Measurements from ENCODE around the gene BCAN.
A peak's percentile ranks its signal among the peaks of the same experiment; 100 is the strongest.

The BCAN gene

DNA sequence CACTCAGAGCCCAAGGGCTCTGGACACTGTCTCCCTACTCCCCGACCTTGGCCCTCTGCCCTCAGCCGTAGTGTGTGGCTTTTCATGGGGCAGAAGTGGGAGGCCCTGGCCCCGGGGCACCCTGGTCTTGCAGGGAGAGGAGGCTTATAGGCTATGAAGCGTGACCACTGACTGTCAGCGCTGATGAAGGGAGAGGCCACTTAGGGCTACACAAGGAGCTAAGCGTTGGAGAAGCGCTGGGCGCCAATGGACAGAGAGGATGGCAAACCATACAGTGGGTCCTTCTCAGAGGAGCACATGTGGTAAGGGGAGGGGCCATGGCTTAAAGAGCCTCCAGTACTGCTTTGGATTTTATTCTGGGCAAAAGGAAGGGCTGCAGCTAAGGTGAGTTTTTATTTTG lies 55.6 kb downstream of the BCAN start:
- FAIRE-seq = peak; percentile 26
- peak; percentile 42 for DNase-seq (ENCODE audit: low spot score)

DNA sequence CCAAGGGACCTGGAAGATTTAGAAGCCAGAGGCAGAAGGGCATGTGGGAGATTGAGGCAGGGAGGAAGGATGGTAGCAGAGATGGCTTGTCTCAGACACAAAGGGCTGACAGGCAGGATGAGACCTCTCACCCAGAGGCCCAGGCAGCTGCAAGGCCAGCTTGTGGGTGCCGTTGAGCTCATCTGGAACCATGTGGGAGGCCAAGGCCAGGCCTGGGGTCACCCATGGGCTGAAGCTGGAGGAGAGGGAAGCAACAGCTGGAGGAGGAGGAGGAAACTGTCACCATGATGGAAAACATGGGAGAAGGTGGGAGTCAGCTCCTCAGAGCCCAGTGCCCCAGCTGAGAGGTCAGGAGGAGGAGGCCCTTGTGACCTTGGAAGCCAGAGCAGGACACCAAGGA lies 57.1 kb downstream of the BCAN start:
- FAIRE-seq = no peak
- DNase-seq (ENCODE audit: low spot score) = no peak

DNA sequence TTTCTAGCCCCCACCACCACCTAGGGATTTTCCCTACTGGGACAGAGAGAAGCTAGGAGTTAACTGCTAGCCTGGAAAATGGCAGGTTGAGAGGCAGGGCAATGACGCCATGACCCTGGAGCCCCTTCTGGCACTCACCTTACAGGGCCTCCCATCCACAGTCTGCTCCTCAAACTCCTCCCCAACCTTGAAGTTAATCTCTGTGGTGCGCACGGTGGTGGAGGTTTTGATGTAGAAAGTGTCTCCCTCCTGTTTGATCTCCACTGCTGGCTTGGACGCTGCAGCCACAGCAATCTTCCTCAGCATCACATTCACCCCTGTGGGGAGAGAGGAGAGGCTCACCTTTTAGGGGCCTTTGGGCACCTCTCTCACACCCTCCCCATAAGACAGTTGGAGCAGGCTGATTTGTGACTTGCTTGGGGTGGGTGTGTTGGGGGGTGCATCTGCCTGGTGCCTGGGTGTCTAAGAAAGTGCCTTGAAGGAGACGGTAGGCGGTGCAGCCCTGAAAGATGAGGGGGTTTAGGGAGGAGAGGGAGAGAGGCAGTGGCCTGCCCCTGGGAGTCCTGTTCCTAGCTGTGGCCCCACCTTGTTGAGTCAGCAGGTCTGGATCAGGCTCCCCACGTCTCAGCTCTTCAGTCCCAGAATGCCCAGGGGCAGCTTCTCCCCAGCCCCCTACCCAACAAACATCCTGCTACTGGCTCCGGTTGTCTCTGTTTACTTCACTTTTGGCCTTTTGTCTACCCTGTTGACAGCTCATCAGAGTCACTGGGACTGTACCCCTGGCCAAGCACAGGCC lies 59.0 kb downstream of the BCAN start:
- DNase-seq (ENCODE audit: low spot score) (no peak), FAIRE-seq (no peak)

DNA sequence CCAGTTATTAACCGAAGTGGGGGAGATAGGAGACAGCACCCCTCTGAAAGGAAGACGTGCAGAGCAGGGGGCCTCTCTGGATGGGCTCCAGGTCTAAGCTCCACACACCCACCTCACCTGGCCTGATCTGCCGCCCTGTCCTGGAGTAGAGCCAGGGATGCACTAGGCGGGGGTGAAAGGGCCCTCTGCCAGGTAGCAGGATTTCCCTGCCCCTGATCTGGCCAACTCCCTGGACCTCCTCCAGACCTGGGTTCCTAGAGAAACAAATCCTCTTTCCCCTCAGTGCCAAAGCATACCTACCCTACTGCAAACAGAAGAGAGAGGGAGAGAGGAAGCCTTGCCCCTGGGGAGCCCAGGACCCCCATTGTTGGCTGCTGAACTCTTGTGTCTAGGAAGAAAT lies 61.4 kb downstream of the BCAN start:
- FAIRE-seq (no peak), DNase-seq (ENCODE audit: low spot score) (no peak)

DNA sequence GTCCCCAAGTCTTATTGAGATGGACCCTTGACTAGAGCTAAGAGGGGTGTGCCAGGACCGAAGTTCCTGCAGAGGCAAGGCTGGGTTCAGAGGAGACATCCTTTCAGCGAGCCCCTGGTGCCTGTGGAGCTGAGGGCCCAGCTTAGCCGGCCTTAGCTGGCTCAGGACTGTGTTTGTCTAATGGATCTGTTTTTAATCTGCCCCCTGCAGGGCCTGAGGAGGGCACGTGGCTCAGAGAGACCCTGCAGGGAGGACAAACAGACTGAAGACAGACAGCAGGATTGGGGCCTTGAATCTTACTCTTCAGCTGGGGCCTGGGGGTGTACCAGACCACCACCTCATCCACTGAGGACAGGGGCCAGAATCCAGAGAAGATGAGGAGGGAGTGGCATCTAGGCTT lies 61.8 kb downstream of the BCAN start:
- FAIRE-seq (no peak), DNase-seq (ENCODE audit: low spot score) (no peak)

DNA sequence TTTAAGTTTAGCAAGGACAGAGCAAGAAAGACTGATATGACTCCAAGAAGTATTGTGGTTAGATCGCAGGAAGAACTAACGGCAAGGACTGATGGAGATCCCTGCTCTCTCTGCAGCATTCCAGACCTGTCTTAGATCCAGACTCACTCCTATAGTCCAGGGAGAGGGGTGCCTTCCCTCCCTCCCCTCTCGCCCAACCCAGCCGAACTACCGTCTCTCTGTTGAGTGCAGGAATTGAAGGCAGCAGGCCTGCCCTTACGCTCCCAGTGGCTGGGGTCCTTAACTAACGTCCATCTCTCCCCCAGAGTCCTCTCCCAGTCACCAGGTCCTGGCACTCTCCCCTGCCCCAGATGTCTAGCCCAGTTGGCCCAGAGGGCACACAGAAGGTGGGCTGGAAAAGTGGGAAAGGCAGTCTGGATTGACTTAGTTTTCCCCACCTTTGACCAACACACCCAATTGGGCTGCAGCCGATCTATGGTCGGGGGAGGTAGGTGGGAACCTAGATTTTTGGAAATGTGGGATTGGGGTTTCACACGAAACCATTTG lies 62.3 kb downstream of the BCAN start:
- DNase-seq (ENCODE audit: low spot score) = no peak
- no peak for FAIRE-seq

DNA sequence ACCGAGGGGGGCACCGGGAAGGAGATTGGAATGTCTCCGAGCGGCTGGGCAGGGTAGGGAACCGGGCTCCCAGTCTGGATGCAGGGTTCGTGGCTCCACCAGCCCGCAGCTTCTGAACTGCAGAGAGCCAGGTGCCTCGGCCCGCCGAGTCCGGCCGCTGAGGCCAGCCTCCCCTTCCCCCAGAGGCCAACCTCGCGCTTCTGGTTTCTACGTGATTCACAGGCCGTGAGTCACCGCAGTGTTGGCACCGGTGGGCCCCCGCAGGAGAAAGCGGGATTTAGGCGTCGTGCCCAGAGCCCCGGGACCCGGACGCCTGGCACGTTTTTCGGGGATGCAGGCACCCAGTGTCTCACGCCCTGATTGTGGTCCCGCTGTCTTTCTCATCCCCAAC lies 63.0 kb downstream of the BCAN start:
- peak; percentile 71 for DNase-seq (ENCODE audit: low spot score)
- FAIRE-seq = peak; percentile 62

DNA sequence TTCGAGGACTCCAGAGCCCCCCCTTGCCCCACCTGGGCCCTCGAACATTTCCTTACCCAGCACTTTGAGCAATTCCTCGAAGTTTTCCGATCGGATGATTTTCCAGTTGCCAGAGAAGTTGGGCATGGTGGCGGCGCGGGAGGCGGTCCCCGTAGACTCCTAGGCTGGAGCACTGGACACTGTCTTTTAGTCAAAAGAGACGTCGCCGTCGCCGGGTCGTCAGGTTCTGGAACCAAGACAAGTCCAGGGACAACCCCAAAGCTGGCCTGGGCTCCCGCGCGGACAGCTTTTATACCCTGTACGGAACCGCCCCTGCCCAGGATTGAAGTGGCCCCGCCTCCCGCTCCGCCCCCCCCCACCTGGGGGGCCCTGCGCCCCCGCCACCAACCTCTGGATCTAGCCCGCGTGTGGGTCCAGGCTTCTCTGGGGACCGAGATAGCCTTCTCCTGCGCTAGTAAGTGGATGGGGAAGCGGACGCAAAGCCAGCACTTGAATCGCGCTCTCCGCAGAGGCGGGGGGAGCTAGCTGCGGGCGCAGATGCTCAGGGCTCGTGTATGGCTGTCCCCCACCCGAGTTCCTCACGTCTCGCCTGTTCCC lies 63.5 kb downstream of the BCAN start, which contains the start of gene CRABP2:
CRABP2 (minus strand) TSS at position 263 of the 597 bp plus-strand sequence; CDS start at position 126, 137 bp downstream.
- DNase-seq (ENCODE audit: low spot score) (no peak), FAIRE-seq (no peak)

DNA sequence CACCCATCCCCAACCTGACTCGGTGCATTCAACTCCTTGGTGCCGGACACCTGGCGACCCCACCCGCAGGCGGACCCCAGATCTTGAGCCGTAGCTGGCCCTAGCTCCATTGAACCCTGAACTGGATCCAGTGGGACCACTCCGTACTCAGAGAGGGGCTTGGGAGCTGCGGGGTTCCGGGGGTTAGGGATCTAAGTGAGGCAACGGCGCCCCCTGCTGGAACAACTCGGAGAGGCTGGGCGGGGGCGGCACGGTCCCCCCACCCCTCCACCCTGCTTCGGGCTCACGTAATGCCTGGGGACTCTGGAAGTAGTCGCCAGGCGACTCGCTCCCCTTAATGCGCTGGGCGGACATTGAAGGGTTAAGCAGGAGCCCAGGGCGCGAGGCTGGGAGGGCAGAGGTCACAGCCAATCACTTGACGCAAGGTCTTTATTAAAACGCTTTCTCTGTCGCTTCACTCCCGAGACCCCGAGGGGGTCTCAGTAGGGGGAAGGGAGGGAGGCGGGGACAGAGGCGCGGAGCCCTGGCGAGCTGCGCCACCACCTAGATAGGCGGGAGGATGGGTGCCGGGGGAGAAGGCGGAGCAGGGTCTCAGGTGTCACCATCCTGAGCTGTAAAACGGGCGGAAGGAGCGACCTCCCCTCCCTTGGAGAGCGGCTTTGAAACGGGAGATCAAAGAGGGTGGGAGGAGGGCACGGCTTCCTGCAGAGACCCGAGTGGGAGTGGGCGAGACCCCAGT lies 64.2 kb downstream of the BCAN start:
- no peak for DNase-seq (ENCODE audit: low spot score)
- no peak for FAIRE-seq

DNA sequence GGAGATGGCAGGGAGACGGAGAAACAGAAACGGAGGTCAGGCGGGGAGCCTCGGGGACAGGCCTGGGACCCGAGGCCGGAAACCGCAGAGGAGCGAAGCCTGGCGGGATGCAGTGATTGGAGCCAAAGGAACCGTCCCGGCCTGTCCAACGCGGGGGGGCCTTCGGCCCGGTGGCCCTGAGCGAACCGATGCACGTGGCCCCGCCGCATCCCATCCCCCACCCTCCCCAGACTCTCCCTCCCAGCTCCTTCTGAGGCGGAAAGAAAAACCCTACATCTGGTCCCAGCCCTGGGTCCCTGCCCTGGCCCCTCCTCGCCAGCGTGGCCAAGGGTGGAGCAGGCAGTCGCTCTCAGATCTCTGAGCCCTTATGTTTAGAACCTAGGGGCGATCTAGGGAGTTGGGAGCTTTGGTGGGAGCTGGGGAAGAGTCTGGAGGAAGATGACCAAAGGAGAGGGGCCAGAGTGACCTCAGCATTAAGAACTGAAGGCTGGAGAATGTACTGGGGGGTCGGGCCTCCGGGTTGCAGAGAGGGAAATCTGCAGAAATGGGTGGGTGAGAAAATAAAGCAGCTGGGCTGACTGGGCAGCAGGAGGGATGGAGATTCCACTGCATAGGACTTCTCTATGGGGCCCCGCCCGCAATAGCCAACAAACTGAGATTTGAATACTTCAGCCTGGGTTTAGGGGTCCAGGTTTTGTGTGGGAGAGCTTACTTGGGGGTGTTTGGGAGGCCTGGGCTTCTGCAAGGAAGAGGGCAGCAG lies 64.9 kb downstream of the BCAN start:
- FAIRE-seq (no peak), DNase-seq (ENCODE audit: low spot score) (no peak)

DNA sequence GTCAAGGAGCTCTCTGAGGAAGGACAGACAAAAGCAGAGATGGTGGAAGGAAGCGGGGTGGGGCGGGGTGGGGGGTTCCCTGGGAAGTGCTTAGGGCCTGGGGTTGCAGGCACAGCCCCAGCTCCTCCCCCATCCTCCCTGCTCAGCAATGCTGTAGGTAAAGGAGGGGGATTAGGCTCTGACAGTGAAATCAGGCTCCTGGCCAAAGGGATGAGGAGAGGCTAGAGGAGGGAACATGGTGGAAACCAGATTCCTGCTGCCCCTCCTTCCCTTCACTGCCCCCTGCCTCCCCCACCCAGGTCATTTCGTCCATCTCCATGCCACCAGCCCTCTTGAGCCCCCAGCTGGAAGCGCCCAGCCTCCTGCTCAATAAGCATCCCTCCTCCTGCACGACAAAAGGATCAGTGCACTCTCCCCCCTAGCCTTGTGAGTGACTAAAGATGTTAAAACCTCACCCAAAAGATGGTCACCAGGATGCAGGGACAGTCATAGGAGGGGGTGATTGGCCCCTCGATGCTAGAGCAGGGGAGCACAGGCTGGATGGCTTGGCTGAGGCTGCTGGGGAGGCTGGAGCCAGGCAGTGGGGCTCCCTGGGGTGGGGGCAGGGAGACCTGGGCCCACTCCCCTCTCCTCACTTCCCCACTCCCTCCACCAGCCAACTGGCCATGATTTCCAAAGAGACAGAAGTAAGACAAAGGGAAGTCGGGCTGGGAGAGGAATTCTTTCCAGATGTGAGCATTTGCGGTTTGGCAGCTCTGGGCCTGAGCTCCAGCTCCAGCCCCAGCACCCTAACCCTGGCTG lies 65.7 kb downstream of the BCAN start:
- DNase-seq (ENCODE audit: low spot score) (no peak), FAIRE-seq (no peak)

DNA sequence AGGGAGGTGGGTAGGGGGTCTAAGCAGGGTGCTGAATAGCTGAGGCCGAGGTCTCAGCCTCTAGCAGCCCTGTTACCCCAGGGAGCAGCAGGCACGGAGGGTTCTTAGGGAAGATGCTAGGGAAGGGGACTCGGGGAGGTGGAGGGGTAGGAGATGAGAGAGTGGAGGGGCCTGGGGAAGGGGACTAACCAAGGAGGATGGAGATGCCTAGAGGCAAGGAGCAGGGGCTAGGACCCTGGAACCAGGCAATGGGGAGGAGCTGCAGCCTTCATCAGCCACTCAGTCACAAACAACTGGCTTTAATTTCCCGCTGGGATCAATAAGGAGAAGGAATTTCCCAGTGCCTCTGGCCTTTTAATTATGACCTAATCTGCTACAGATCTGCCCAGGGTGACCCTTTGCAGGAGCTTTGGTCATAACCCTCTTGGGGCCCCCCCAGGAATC lies 66.3 kb downstream of the BCAN start:
- FAIRE-seq = no peak
- DNase-seq (ENCODE audit: low spot score) = no peak

DNA sequence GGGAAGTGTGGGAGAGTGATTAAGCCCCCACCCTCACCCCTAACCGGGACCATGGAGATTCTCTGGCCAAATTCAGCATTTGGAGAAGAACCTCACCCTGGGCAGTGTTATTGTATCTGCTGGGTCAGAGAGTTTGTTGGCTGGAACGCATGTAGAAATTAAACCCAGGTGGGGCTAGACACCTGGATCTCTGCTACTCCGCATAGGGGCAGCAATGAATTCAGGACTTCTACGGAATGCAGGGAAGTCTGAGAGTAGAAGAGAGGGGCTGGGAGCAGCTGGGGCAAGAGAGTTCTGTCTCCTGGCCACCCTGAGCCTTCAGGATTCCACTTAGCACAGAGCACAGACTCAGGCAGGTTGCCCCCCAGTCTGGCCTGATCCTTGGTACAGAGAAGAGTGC lies 67.1 kb downstream of the BCAN start:
- FAIRE-seq = no peak

More for the DNA sequence above, 67.1 kb downstream of the BCAN start:
- no peak for DNase-seq (ENCODE audit: low spot score)

All from RCC 7860 (cell line).